WTC11 (cell line): ENCODE measurements around the gene LYRM4. TPM values are rescaled to one million over a fixed set of nuclear protein-coding genes. Genes with fewer than 3 reads are reported as not detected.

Experiments used
- ATAC-seq: fragments of 200-7000 bp; cut with Tn5 transposase; 2 replicates; pipeline ENCODE4 v1.10.0; 2021; ENCODE audit warnings: mild to moderate bottlenecking, moderate library complexity
- CTCF ChIA-PET: fragments of 300-600 bp; sonication (Branson Sonifier 250); formaldehyde crosslinking; loops from one replicate; lab custom pipeline; 2021; ENCODE audit warnings: antibody characterized with exemption; lab: Charles Lee
- POLR2A ChIA-PET: fragments of 350-600 bp; sonication (Branson Sonifier 250); formaldehyde crosslinking; loops from one replicate; lab custom pipeline; 2021; ENCODE audit warnings: antibody characterized with exemption; lab: Charles Lee
- DNase-seq: peaks from one replicate; pipeline ENCODE4 v3.0.0; 2021; ENCODE audit warnings: low spot score
- H3K27ac Mint-ChIP-seq: 2 replicates; pipeline ENCODE4 v1.8.0; 2021; ENCODE audit warnings: mixed read lengths
- H3K27me3 Mint-ChIP-seq: 2 replicates; pipeline ENCODE4 v1.8.0; 2021; ENCODE audit warnings: low read depth, mild to moderate bottlenecking, moderate library complexity, mixed read lengths
- H3K36me3 Mint-ChIP-seq: 2 replicates; pipeline ENCODE4 v1.8.0; 2021; ENCODE audit warnings: mixed read lengths
- H3K4me1 Mint-ChIP-seq: 2 replicates; pipeline ENCODE4 v1.8.0; 2022; ENCODE audit warnings: mixed read lengths
- H3K4me3 Mint-ChIP-seq: 2 replicates; pipeline ENCODE4 v1.8.0; 2021; ENCODE audit warnings: mild to moderate bottlenecking, moderate library complexity, mixed read lengths
- H3K9me3 Mint-ChIP-seq: 2 replicates; pipeline ENCODE4 v1.8.0; 2021; ENCODE audit warnings: mixed read lengths
- AR ChIP-seq: fragments of 250-450 bp; sonication (Bioruptor Pico); IDR thresholded peaks from 2 replicates; pipeline ENCODE4 v1.9.0; 2021; ENCODE audit warnings: mild to moderate bottlenecking
- ESRRA ChIP-seq: sonication (generic); formaldehyde crosslinking; IDR thresholded peaks from 2 replicates; pipeline ENCODE4 v1.8.1; 2022; ENCODE audit warnings: mild to moderate bottlenecking, missing genetic modification reagents, borderline replicate concordance
- GTF2I ChIP-seq: fragments of 250-450 bp; sonication (Bioruptor Pico); conservative IDR thresholded peaks from 2 replicates; pipeline ENCODE4 v1.4.0; 2021; ENCODE audit warnings: mild to moderate bottlenecking
- HMGA2 ChIP-seq: fragments of 250-450 bp; sonication (Bioruptor Pico); IDR thresholded peaks from 2 replicates; pipeline ENCODE4 v1.4.0; 2021; ENCODE audit warnings: mild to moderate bottlenecking, moderate library complexity
- MAX ChIP-seq: sonication (generic); formaldehyde crosslinking; IDR thresholded peaks from 2 replicates; pipeline ENCODE4 v1.8.0; 2022; ENCODE audit warnings: mild to moderate bottlenecking, missing genetic modification reagents
- MYBL2 ChIP-seq: sonication (generic); formaldehyde crosslinking; IDR thresholded peaks from 2 replicates; pipeline ENCODE4 v1.8.1; 2023; ENCODE audit warnings: mild to moderate bottlenecking, moderate library complexity, missing genetic modification reagents
- NFYB ChIP-seq: sonication (generic); formaldehyde crosslinking; conservative IDR thresholded peaks from 2 replicates; pipeline ENCODE4 v1.8.0; 2022; ENCODE audit warnings: low read depth, missing genetic modification reagents
- SOX15 ChIP-seq: fragments of 250-450 bp; sonication (Bioruptor Pico); IDR thresholded peaks from 2 replicates; pipeline ENCODE4 v1.9.0; 2021; ENCODE audit warnings: mild to moderate bottlenecking
- STAT6 ChIP-seq: sonication (generic); formaldehyde crosslinking; conservative IDR thresholded peaks from 2 replicates; pipeline ENCODE4 v1.8.1; 2023; ENCODE audit warnings: mild to moderate bottlenecking, low read depth, missing genetic modification reagents, moderate library complexity
- TCF7 ChIP-seq: sonication (generic); formaldehyde crosslinking; IDR thresholded peaks from 2 replicates; pipeline ENCODE4 v1.8.0; 2022; ENCODE audit warnings: mild to moderate bottlenecking, low read depth, missing genetic modification reagents, moderate library complexity
- TEAD4 ChIP-seq: sonication (generic); formaldehyde crosslinking; IDR thresholded peaks from 2 replicates; pipeline ENCODE4 v1.8.0; 2022; ENCODE audit warnings: mild to moderate bottlenecking, missing genetic modification reagents
- ZBTB21 ChIP-seq: sonication (generic); formaldehyde crosslinking; IDR thresholded peaks from 2 replicates; pipeline ENCODE4 v1.8.1; 2023; ENCODE audit warnings: mild to moderate bottlenecking, missing genetic modification reagents, borderline replicate concordance
- ZNF121 ChIP-seq: sonication (generic); formaldehyde crosslinking; IDR thresholded peaks from 2 replicates; pipeline ENCODE4 v1.8.0; 2023; ENCODE audit warnings: missing genetic modification reagents
- ZNF219 ChIP-seq: sonication (generic); formaldehyde crosslinking; IDR thresholded peaks from 2 replicates; pipeline ENCODE4 v1.8.0; 2023; ENCODE audit warnings: missing genetic modification reagents, mild to moderate bottlenecking, borderline replicate concordance
- ZNF416 ChIP-seq: fragments of 250-450 bp; sonication (Bioruptor Pico); IDR thresholded peaks from 2 replicates; pipeline ENCODE4 v1.9.0; 2021; ENCODE audit warnings: mild to moderate bottlenecking, inconsistent platforms
- ZNF532 ChIP-seq: fragments of 250-450 bp; sonication (Bioruptor Pico); IDR thresholded peaks from 2 replicates; pipeline ENCODE4 v1.9.0; 2021; ENCODE audit warnings: mild to moderate bottlenecking, borderline replicate concordance
- total RNA-seq: library from RNA; stranded (reverse); gene quantifications from 3 replicates; pipeline ENCODE4 v1.2.3, GENCODE V29; 2021

The LYRM4 gene
- total RNA-seq, 1 experiment from 2014 or later: 49.7 TPM

- Mint-ChIP-seq H3K27ac (no peak overlapping the region), H3K9me3 (peaks cover 11% of the 10 kb centered on the region; the same call in 1 of the 2 replicates)
Observed at GRCh38 chr6:5266423-5266822, 5.7 kb upstream of the LYRM4 start.

GRCh38 chr6:5261545-5262109 lies 877 bp upstream of the LYRM4 start:
- Mint-ChIP-seq H3K36me3 (peaks cover 11% of the 10 kb centered on the region), H3K4me1 (peaks cover 6% of the 10 kb centered on the region), H3K27ac (peak overlapping the region; percentile 98), H3K4me3 (peak overlapping the region; percentile 88), H3K27me3 (no peaks in the 10 kb centered on the region), H3K9me3 (peaks cover 6% of the 10 kb centered on the region)
- ChIA-PET CTCF (interaction anchor here (0.6 to 1.5 kb wide), 5 partner anchors 22 to 118 kb away, joined by 3 to 5 read pairs (median 4); no protein-coding TSS in a partner anchor), POLR2A (no interaction called here)
- no peak for DNase-seq
- TF ChIP-seq MAX (peak; percentile 37; the same call in 1 of the 2 replicates), HMGA2 (CRISPR knock-in tag) (no peak)
- no peak for ATAC-seq

More at GRCh38 chr6:5266423-5266822, 5.7 kb upstream of the LYRM4 start:
- POLR2A ChIA-PET: no interaction called here
- DNase-seq (no peak), ATAC-seq (no peak)
- Mint-ChIP-seq H3K36me3 (peaks cover 7% of the 10 kb centered on the region), H3K4me3 (no peak overlapping the region), H3K27me3 (no peaks in the 10 kb centered on the region), H3K4me1 (peaks cover 7% of the 10 kb centered on the region)
- CTCF ChIA-PET: interaction anchor here (0.7 kb wide), 1 partner anchor 91 kb away, joined by 3 read pairs; no protein-coding TSS in a partner anchor
- TF ChIP-seq AR (CRISPR knock-in tag) (no peak), ZNF121 (no peak), HMGA2 (CRISPR knock-in tag) (no peak)

GRCh38 chr6:5260111-5260620 lies 584 bp downstream of the LYRM4 start:
- H3K27ac Mint-ChIP-seq: peak overlapping the region; percentile 97
- no peaks in the 10 kb centered on the region for H3K27me3 Mint-ChIP-seq
- peak; percentile 75 for ATAC-seq
- ChIA-PET POLR2A (interaction anchor here (0.6 kb wide), 1 partner anchor 41 kb away, joined by 3 read pairs; no protein-coding TSS in a partner anchor), CTCF (interaction anchor here (1.5 kb wide), 1 partner anchor 45 kb away, joined by 4 read pairs; no protein-coding TSS in a partner anchor)
- no peak for TF ChIP-seq MYBL2
- TF ChIP-seq STAT6: no peak
- no peak for TF ChIP-seq TEAD4
- no peak for TF ChIP-seq ZNF532 (CRISPR knock-in tag)
- TF ChIP-seq ZBTB21 (CRISPR knock-in tag): no peak
- no peak for TF ChIP-seq SOX15 (CRISPR knock-in tag)
- TF ChIP-seq ZNF219 (CRISPR knock-in tag): no peak
- no peak for TF ChIP-seq ESRRA (CRISPR knock-in tag)
- TF ChIP-seq NFYB (CRISPR knock-in tag): no peak
- no peak for TF ChIP-seq MAX
- TF ChIP-seq ZNF416: no peak
- TF ChIP-seq TCF7 (CRISPR knock-in tag): no peak
- no peak for TF ChIP-seq GTF2I
- peak; percentile 63 for DNase-seq
- H3K4me3 Mint-ChIP-seq: peak overlapping the region; percentile 88
- H3K4me1 Mint-ChIP-seq: peaks cover 6% of the 10 kb centered on the region
- peaks cover 6% of the 10 kb centered on the region for H3K9me3 Mint-ChIP-seq
- peaks cover 11% of the 10 kb centered on the region for H3K36me3 Mint-ChIP-seq
